Measurements from ENCODE around the gene PRSS56.
"Not testable (repeated sequence)": the region's sequence is repeated elsewhere in the genome, so short reads cannot be mapped to it uniquely, and the experiment has no call there.

The PRSS56 gene

GRCh38 chr2:232542715-232543467 lies 22.7 kb downstream of the PRSS56 start:
- DNase-seq, result no peak

GRCh38 chr2:232543491-232543890 lies 23.3 kb downstream of the PRSS56 start:
- no peak for DNase-seq

DNA sequence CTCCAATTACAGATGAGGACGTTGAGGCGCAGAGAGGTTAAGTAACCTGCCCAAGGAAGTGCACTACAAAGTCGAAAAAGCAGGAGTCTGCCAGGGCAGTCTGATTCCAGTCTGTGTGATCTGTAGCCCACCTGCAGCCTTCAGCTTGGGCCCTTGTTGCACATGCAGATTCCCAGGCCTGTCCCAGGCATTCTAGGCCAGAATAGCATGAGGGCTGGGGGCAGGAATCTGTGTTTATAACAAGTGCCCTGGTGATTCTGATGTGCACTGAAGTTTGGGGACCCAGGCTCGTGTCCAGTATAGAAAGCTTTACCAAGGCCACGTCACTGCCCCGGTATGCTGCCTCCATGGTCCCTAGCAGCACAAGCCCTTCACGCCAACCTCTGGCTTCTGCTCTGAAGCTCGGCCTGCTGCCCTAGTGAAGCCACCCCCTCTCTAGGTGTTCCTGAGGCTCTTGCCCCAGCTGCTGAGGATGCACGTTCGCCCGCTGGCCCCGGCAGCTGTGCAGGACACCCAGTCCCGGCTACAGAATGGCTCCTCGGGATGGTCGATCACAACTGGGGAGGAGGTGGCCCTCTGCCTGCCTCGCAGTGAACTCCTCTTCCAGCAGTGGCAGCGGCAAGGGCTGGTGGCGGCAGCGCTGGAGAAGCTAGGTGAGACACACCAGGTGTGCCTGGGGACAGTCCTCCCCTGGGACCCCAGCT lies 23.9 kb downstream of the PRSS56 start:
- DNase-seq, result no peak

- no peak for DNase-seq
These were observed 24.5 kb downstream of the PRSS56 start for GRCh38 chr2:232544674-232545073.

- no peak for DNase-seq
These were observed 25.6 kb downstream of the PRSS56 start for GRCh38 chr2:232545511-232546375.

GRCh38 chr2:232547991-232548390 lies 27.8 kb downstream of the PRSS56 start:
- no peak for DNase-seq

- no peak for DNase-seq
These were observed 29.6 kb downstream of the PRSS56 start for GRCh38 chr2:232549655-232550353.

DNA sequence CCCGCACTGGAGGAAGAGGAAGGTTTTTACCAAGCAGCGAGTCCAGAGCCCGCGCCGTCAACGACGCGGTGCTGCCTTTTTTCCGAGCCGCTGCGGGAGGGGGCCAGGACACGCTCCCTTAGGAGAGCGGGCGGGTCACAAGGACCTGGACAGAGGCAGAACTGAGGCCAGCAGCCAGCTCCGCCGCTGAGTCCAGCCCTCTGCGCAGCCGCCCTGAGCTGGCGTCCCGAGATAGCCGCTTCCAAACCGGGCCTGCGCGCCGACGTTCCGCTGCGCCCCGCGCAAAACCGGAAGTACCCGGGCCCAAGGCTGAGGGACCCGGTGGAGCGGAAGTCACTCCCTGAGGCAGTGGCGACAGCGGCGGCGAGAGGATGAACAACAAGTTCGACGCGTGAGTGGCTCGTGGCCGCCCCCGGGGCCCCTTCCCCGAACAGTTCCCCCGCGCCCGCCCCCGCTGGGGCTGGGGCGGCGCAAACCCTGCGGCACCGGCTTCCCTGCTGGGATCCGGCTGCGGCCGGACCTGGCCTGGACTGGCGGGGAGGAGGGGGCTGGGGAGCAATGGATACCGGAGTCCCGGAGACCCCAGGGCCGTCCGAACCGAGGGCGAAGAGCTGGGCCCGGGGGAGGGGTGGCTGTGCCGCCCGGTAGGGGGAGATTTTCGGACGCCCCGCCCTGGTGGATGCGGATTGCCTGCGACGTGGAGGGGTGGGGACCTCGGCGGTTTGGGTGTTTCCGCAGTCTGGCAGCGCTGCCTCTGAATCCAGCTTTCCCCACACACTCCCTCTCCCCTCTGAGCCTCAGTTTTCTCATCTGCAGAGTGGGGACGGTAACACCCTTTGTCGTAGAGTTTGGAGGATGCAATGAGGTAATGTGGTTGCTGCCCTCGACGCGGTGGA lies 30.4 kb downstream of the PRSS56 start, which contains the start of the genes EIF4E2 and TIGD1:
Gene EIF4E2, plus strand, starts transcription at position 336 of the 896 bp plus-strand sequence. Its CDS starts 36 bp downstream, at position 372.
Gene TIGD1, minus strand, starts transcription at position 204 of the 896 bp plus-strand sequence. CDS start 675 bp downstream, outside the sequence.
- peak; percentile 97 for DNase-seq

DNA sequence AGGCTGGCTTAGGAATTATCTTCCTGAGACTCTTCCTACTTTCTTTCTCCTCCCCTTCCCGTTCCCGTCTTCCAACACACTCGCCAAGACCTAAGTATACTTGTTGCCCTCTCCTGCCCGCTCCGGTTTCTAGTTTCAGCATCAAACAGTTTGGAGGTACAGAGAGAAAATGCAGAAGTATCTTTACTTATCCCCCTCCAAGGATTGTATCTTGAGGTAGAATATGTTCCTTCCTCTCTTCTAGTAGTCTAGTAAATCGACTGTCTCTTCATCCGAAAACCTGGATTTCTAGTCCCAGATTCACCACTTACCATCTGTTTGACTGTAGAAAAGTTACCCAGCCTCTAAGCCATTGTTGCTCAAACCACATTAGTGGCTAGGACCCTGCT lies 31.1 kb downstream of the PRSS56 start:
- peak; percentile 16 for DNase-seq

- DNase-seq, result no peak
These were observed 31.6 kb downstream of the PRSS56 start for GRCh38 chr2:232551776-232552175.

DNA sequence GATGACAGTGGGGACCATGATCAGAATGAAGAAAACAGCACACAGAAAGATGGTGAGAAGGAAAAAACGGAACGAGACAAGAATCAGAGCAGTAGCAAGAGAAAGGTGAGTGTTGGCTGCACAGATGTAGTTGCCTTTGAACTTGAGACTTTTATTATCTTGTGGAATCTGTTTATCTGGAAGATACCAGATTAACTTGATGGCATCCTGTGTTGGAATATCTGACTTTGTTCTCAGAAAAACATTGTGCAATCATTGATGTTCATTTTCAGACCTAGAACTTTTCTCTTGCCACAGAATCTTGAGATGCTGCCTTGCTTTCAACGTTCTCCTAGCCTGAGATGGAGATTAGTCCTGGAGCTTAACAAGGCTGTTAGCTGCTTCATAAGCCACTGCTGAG lies 36.2 kb downstream of the PRSS56 start:
- no peak for DNase-seq

DNA sequence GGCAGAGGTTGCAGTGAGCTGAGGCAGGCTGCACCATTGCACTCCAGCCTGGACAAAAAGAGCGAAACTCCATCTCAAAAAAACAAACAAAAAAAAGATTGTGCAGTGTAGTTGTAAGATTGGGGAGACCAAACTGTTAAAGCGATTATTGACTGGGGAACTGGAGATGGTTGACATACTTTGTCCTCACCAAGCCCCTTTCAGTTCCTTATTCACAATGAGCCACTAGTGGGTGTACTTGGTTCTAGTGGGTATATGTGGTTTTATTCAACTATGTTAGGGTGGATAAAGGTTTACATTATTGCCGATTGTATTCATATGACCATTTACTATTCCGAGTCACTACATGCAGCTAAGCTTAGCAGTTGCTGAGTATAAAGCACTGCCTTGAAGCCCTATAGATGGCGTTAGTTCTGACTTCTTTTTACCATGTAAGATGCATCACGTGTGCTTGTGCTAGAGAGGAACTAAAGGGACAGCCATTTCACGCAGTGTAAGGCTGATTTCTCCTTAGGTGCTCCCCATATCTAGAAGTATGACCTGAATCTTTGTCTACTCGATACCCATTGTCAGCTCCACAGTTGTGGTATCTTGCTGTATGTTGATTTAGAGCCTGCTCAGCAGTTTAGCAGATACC lies 42.4 kb downstream of the PRSS56 start:
- no peak for DNase-seq

DNA sequence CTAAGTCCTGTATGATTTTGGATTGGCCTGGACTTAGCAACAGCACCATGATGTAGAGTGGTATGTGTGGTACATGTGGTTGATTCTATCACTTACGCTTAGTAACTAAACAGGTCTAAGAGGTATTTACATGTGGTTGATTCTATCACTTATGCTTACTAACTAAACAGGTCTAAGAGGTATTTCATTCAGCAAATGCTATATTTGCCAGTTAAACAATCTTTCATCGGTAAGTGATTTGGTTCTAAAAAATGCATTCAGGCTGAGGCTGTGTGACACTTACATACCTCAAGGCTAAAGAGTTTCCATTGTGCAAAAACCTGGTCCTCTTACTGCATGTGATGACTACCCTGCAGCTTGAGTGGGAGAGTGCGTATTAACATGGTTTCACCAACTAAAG lies 43.4 kb downstream of the PRSS56 start:
- no peak for DNase-seq

GRCh38 chr2:232567721-232568120 lies 47.5 kb downstream of the PRSS56 start:
- DNase-seq, result no peak

GRCh38 chr2:232568161-232568560 lies 48.0 kb downstream of the PRSS56 start:
- no peak for DNase-seq

GRCh38 chr2:232569541-232569940 lies 49.4 kb downstream of the PRSS56 start:
- DNase-seq, result no peak

- not testable (repeated sequence) for DNase-seq
These were observed 50.3 kb downstream of the PRSS56 start for GRCh38 chr2:232570481-232570880.

DNA sequence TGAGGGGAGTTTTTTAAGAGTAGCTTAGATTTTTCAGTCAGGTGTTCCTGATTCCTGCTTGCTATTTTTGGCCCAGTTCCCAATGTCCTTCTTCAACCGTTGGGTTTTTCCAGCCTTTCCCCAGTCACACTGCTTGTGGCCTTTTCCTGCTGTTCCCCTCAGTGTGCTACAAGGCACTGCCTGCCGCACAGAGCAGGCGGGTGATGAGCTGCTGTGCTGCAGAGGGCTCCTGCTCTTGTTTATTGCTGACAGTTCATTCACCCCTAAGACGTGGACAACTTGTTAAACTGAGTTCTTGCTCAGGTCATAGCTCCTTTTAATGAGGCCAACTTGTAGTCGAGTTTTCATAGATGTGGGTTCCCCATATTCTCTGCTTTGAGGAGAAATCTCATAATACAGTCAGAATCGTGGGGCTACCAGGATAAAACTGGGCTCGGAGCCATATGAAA lies 50.9 kb downstream of the PRSS56 start:
- no peak for DNase-seq

- DNase-seq, result no peak
These were observed 52.9 kb downstream of the PRSS56 start for GRCh38 chr2:232573042-232573441.

GRCh38 chr2:232573771-232574435 lies 53.7 kb downstream of the PRSS56 start:
- no peak for DNase-seq
